GM12865 (cell line): ENCODE data around the gene TMEM181.
A peak's percentile ranks its signal among the peaks of the same experiment; 100 is the strongest.

Experiments
- DNase-seq: peaks from one replicate; pipeline ENCODE4 v3.0.0; 2010; ENCODE audit warnings: low read depth
- H3K4me3 ChIP-seq: 2 replicates; pipeline ENCODE4 v1.5.1; 2011; ENCODE audit warnings: mild to moderate bottlenecking, low read depth, low read length, control low read depth
- CTCF ChIP-seq: IDR thresholded peaks from 2 replicates; pipeline ENCODE4 v1.5.1; 2011; ENCODE audit warnings: low read length, control low read depth, low read depth, inconsistent platforms; ENCODE audit not compliant: insufficient read depth; ENCODE audit errors: missing control alignments

Gene TMEM181

DNA sequence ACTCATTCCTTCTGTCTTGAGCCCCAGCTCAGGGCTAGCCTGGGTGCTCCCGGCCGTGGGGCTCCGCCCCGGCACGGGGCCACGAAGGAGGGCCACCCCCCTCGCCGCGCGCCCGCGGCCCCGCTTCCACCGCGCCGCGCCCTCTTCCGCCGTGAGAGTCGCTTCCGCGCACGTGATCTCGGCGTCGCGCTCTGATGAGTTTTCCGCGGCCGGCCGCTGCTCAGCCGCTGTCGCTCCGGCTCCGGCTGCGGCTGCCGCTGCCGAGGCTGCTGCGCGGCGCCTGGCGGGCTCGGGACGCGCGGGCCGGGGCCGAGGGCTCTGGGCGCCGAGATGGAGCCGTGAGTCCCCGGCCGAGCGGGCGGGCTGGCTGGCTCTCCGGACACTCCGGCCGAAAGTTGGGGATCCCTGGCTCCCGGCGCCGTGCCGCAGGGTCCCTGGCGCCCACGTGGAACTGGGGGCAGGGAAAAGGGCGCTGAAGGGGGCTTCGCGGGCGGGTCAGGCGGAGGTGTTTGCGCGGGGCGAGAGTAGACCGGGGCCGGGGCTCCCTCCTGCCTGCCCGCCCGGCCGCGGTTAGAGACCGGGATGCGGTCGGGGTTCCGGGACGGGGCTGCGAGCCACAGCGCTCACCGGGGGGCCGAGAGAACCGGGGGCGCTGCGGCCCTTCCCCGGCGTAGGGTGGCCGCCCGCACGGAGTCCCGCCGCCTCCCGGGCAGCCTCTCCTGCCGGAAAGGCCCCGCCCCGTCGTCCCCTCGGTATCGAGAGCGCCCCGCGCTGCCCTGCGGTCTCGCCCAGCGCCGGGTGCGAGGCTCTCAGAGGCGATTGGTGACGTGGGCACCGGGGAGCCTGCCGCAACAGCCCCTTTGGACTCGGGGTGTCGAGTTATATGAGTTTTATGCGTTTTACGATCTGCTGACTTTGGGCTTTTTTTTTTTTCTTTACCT, at the start of gene TMEM181:
Gene TMEM181, plus strand, starts transcription at position 197 of the 941 bp plus-strand sequence. Its CDS starts 134 bp downstream, at position 331.
- peak within 1 kb of the TSS; percentile 95 for H3K4me3 ChIP-seq
- TF ChIP-seq CTCF = no peak
- peak; percentile 92 for DNase-seq

DNA sequence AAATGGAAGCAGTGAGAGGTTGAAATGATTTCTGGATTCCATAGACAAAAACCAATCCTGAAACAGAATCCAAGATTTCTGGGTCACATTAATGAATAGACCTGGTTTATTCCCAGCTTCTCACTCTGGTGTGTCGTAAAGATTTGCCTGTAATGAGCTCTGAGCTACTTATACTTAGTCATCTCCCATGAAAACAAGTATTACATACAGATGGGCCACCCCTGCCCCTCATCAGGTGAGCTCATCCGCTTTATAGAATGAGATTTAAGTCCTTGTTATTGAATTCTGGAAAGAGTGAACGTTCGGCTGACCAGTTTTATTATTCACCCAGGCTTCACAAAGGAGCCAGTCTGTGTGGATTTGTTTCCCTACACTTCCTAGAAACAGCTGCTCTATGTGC, 47.1 kb upstream of the TMEM181 start:
- H3K4me3 ChIP-seq = no peak overlapping the region
- no peak for DNase-seq
- TF ChIP-seq CTCF = no peak

- TF ChIP-seq CTCF = no peak
- no peak overlapping the region for H3K4me3 ChIP-seq
- DNase-seq = peak; percentile 31
Measured at GRCh38 chr6:158514176-158514575, 45.7 kb upstream of the TMEM181 start.

- TF ChIP-seq CTCF = no peak
- no peak for DNase-seq
- H3K4me3 ChIP-seq = no peak overlapping the region
Measured at GRCh38 chr6:158514991-158515390, 44.9 kb upstream of the TMEM181 start.

GRCh38 chr6:158516098-158516497, 43.8 kb upstream of the TMEM181 start:
- no peak for DNase-seq

DNA sequence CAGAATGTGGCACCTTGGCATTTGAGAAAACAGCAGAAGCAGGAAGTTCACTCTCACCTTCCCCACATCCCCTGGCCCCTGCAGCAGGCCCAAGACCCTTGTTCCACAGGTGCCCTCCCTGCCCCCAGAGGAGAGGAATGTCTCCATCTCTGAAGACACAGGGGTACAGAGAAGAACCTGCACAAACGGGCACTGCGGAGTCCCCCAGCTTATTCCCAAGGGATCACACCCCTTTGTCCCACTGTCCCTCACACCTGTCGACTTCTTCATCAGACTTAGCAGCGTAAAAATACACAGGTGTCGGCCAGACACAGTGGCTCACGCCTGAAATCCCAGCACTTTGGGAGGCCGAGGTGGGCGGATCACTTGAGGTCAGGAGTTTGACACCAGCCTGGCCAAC, 42.9 kb upstream of the TMEM181 start:
- DNase-seq = peak; percentile 21
- TF ChIP-seq CTCF = no peak
- H3K4me3 ChIP-seq = no peak overlapping the region

More at GRCh38 chr6:158516098-158516497, 43.8 kb upstream of the TMEM181 start:
- TF ChIP-seq CTCF = no peak
- H3K4me3 ChIP-seq = no peak overlapping the region

DNA sequence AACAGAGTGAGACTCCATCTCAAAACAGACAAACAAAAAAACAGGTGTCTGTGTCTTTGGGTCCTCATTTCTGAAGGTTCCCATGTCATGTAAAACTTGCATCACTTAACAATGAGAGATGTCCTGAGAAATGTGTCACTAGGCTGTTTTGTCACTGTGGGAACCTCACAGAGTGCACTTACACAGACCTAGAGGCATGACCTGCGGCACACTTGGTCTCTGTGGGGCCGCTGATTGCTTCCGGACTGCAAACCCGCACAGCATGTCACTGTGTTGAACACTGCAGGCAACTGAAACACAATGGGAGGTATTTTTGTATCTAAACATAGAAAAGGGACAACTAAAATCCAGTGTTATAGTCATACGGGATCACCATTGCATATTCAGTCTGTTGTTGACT, 42.3 kb upstream of the TMEM181 start:
- peak overlapping the region; percentile 61 for H3K4me3 ChIP-seq
- peak; percentile 95 for DNase-seq
- TF ChIP-seq CTCF = no peak
